Measurements from ENCODE around the gene PTPN18.
A peak's percentile ranks its signal among the peaks of the same experiment; 100 is the strongest.
"Not testable (repeated sequence)": the region's sequence is repeated elsewhere in the genome, so short reads cannot be mapped to it uniquely, and the experiment has no call there.

Gene PTPN18

GRCh38 chr2:130382313-130382917, 26.6 kb downstream of the PTPN18 start:
- no peak for DNase-seq (ENCODE audit: low spot score)

DNA sequence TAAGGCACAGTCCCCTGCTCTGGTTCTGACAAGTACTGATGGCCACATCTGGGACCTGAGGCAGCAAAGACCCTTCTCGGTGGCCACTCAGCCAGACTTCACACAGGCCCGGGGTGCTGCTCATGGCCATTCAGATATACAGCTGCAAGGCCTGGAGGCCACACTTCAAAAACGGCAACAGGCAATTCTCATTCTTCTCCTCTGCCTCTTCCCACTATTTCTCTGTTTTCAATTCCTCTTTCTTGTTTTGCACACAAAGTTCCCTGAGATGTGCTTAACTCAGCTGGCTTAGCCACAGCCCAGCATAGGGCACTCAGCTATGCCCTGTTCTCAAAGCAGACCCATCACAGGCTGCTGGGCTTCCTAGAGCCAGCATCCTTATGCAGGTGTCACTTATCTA, 29.9 kb downstream of the PTPN18 start:
- DNase-seq (ENCODE audit: low spot score), result no peak

DNA sequence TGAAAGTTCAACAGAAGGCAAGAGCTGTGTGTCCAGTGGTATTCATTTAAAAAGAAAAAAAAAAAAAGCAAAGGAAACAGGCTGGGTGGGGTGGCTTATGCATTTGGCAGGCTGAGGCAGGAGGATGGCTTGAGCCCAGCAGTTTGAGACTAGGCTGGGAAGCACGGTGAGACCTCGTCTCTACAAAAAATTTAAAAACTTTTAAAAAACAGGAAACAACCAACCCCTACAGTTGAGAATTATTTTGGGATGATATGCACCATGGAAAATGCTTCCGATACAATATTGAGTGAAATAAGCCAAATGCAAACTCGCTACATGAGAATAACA, 31.2 kb downstream of the PTPN18 start:
- DNase-seq (ENCODE audit: low spot score), result no peak

GRCh38 chr2:130387804-130388203, 31.9 kb downstream of the PTPN18 start:
- no peak for DNase-seq (ENCODE audit: low spot score)

DNA sequence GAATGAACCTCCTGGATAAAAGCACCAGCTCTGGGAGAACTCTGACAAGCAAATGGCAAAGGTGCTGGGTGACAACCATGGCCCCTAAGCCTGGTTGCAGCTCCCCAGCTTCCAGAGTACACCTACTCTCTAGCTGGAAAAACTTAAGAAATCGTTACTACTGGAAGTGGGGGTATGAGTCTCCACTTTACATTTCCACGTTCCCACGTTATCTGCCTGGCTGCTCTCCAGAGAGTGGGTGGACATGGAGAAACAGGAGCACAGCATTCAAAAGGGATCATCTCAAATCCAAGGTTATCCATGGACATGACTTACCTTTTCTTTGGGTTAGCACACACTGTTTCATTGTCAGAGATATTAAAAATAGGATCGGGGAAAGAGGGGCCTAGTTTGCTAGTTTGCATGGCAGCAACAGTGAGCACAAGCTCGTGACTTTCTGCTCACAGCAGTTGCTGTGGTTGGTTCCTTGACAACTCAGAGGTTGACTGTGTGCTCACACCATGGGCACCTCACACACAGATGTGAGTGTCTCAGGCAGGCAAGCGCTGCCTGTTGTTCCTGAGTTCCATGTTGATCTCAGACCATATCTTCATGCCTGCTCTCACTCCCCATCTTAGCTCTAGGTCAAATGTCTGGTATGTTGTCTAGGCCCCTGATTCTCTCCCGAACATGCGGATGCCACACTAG, 32.5 kb downstream of the PTPN18 start:
- DNase-seq (ENCODE audit: low spot score), result no peak

- no peak for DNase-seq (ENCODE audit: low spot score)
Measured at GRCh38 chr2:130389358-130389757, 33.5 kb downstream of the PTPN18 start.

GRCh38 chr2:130389783-130390182, 33.9 kb downstream of the PTPN18 start:
- DNase-seq (ENCODE audit: low spot score), result no peak

DNA sequence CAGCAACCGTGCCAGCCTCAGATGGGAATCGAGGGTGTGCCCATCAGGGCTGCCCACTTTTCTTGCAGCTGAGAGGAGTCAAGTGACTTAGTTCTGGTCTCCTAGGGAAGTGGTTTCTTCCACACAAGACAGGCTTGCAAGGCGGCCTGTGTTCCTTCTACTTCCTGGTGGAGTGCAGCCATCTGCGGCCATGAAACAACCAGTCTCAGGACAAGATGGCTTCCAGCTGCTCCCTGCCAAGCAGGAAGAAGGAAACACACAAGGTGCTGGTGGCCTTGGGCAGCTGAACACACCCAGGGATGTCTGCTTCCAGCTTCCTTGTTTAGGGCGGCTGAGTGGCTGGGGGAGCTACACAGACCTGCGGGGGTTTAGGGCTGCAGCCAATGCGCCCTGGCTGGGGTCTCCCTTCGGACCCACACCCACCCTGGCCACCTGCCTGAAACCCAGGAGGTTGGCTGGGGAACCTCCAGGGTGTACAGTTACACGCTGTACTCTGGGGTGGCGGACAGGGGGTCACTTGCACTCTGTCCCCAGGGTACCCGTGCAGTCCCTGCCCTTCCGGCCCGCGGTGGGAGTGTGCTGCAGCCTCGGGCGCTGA, 34.7 kb downstream of the PTPN18 start:
- peak; percentile 68 for DNase-seq (ENCODE audit: low spot score)

- peak; percentile 78 for DNase-seq (ENCODE audit: low spot score)
Measured at GRCh38 chr2:130391058-130391871, 35.4 kb downstream of the PTPN18 start.

DNA sequence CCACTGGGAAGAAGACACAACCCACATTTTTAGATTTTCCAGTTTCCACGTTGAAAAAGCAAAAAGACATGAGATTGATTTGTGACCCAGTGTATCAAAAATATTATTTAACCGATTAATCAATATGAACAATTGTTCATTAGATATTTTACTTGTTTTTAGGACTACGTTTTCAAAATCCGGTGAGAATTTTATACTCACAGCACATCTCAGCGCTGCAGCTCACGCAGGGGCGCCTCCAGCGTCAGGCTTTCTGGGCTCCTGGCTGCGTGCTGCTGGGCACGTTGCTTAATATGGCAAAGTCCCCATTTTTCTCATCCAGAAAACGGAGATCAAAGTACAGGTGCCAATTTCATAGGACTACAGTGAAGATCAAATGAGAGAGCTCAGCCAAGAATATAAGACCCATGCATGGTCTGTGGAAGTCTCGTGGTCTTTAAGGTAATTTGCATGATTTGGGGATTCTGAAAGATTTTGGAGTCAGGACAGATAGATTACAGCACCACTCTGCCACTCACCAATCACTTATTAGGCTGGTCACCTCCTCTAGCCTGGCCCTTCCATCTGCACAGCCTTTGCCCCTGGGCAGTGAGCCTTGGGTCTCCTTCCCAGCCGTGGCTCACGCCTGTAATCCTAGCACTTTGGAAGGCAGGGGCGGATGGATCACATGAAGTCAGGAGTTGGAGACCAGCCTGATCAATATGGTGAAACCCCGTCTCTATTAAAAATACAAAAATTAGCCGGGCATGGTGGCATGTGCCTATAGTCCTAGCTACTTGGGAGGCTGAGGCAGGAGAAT, 36.2 kb downstream of the PTPN18 start:
- no peak for DNase-seq (ENCODE audit: low spot score)

DNA sequence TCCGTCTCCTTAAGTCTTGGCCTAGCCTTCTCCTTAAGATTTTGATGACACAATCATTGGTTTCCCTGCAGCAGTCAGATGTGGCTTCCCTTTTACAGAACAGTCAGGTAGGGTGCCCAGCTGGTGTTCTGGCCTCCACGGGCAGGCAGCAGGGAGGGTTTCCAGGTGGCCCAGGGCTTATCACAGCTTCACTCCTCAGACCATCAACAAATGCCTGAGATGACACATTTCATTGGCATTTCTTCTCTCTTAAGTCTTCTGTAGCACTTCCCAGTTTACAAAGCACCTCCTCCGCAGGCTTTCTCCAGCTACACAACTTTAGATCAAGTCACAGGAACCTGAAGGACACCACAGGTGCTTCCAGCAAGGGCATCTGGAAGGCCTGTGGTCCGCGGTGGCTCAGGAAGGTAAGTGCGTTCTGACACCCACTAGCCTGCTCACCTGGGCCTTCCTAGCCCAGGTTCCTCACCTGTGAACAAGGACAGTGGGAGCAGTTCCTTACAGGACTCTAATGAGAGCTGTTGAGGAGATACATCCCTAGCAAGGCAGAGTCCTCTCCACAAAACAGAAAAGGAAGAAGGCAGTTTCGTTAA, 37.6 kb downstream of the PTPN18 start:
- peak; percentile 80 for DNase-seq (ENCODE audit: low spot score)

DNA sequence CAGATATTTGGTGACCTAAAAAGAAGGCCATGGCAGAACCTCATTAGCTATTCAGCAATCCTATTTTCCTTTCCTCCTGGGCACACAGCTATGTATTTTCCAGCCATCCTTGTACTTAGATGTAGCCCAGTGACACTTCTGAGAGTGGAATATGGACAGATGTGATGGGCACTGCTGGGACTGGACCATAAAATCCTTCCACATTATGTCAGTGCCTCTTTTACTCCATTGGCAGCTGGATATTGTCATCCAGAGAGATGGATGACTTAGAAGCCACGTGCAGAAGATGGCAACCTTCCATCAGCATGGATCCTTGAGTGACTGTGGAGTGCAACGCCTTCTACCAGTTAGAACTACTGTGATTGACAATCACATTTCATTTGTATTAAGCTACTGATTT, 50.4 kb downstream of the PTPN18 start:
- not testable (repeated sequence) for DNase-seq (ENCODE audit: low spot score)

DNA sequence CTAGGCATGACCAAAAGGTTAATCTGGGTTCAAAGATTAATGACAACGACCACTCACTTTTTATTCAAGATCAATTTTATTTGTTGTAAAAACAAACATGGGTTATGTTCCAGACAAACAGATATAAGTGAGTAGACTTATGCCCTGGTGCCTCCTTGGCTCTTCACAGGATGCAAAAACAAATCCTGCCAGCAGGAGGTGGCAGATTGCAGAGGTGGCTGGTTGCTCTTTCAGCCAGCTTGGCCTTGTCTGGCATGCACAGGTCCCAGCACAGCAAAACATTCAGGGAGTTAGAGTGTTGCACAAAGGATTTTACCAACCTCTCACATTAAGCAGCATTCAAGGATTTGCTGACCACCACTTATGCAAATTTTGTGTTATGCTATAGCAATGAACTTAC, 60.8 kb downstream of the PTPN18 start:
- DNase-seq (ENCODE audit: low spot score), result not testable (repeated sequence)

DNA sequence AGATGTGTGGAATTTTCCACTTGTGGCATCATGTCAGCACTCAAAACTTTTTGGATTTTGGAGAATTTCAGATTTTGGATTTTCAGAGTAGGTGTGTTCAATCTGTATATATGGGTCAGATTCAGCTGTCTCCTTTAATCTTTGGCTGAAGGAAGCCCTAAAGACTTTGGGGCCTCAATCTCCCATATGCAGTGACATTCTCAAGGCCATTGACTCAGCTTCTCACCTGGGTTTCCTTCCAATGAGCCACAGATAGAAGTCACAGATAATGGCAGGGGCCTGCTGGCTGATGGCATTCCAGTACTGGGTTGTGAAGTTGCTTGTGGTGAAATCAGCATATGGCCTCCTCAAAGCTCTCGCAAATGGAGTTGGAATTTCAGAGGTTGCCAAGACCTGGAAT, 63.0 kb downstream of the PTPN18 start:
- not testable (repeated sequence) for DNase-seq (ENCODE audit: low spot score)
